GM12872 (cell line): Measurements from ENCODE around the gene CTDP1.

Experiments
- CTCF ChIP-seq: IDR thresholded peaks from 3 replicates; pipeline ENCODE4 v1.5.1; 2011; ENCODE audit warnings: low read depth, mild to moderate bottlenecking, low read length, moderate library complexity; ENCODE audit not compliant: insufficient read depth

CTDP1 gene

GRCh38 chr18:79634593-79635426 is 44.8 kb upstream of the CTDP1 start:
- no peak for TF ChIP-seq CTCF

GRCh38 chr18:79635427-79635726 is 44.2 kb upstream of the CTDP1 start:
- TF ChIP-seq CTCF = no peak

- no peak for TF ChIP-seq CTCF
Measured at GRCh38 chr18:79637181-79637920, 42.3 kb upstream of the CTDP1 start.

GRCh38 chr18:79637921-79638909 is 41.4 kb upstream of the CTDP1 start:
- TF ChIP-seq CTCF = no peak

GRCh38 chr18:79639072-79639829 is 40.4 kb upstream of the CTDP1 start:
- TF ChIP-seq CTCF = no peak

GRCh38 chr18:79640064-79640672 is 39.4 kb upstream of the CTDP1 start:
- no peak for TF ChIP-seq CTCF
